ENCODE results near the gene CALB2.

GRCh38 chr16:71352963-71353460 lies 5.5 kb upstream of the CALB2 start:
- no peak for TF ChIP-seq CTCF (optimal IDR thresholded peaks at IDR 0.05 in 1 of 3, IDR thresholded peaks at IDR 0.05 in 1 of 3, conservative IDR thresholded peaks at IDR 0.05 in 1 of 3; ENCODE audit: extremely low read depth in 1 of 3, insufficient read depth in 2 of 3, low read length in 3 of 3)
- TF ChIP-seq EZH2 (IDR thresholded peaks at IDR 0.05; ENCODE audit: low read length): no peak
